HG03457 (cell line): ENCODE data around the gene HSPA8.
A peak's percentile ranks its signal among the peaks of the same experiment; 100 is the strongest.
"Not testable (repeated sequence)": the region's sequence is repeated elsewhere in the genome, so short reads cannot be mapped to it uniquely, and the experiment has no call there.

Experiments
- ATAC-seq: cut with Tn5 transposase; IDR thresholded peaks from one replicate; pipeline ENCODE4 v1.9.1; 2021; ENCODE audit warnings: moderate number of reproducible peaks; ENCODE audit not compliant: unreplicated experiment

Gene HSPA8

DNA sequence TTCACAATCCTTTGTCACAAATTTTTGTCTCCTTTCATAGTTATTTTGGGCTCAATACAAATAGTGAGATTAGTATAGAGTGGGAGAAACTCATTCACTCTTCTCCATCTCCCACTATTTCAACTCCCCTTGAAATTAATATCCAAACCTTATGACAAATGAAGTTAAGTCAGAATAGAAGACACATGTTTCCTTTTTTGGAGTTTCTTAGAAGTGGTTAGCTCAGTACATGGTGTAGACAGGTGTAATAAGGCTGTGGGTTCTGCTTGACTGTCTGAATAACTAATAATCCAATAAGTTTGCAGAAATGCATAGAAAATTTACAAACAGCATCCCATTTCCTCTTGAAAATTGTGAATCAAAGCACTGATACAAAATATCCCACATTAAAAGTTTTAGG lies 10.8 kb upstream of the HSPA8 start:
- no peak for ATAC-seq

DNA sequence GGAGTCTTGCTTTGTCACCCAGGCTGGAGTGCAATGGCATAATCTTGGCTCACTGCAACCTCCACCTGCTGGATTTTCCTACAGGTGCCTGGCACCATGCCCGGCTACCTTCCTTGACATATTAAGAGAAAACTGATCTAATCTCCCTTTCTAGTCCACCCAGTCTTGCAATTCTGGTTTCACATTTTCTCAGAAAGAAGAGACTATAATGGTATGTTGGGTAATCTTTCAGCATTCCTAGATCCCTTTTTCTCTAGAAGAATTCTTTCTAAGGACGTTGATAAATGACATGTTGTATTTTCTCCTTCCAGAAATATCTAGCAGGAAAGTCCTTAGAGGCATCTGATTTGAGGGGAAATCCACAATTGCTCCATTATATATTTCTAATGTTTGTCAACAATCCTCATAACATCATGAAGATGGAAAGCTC lies 10.4 kb upstream of the HSPA8 start:
- no peak for ATAC-seq

DNA sequence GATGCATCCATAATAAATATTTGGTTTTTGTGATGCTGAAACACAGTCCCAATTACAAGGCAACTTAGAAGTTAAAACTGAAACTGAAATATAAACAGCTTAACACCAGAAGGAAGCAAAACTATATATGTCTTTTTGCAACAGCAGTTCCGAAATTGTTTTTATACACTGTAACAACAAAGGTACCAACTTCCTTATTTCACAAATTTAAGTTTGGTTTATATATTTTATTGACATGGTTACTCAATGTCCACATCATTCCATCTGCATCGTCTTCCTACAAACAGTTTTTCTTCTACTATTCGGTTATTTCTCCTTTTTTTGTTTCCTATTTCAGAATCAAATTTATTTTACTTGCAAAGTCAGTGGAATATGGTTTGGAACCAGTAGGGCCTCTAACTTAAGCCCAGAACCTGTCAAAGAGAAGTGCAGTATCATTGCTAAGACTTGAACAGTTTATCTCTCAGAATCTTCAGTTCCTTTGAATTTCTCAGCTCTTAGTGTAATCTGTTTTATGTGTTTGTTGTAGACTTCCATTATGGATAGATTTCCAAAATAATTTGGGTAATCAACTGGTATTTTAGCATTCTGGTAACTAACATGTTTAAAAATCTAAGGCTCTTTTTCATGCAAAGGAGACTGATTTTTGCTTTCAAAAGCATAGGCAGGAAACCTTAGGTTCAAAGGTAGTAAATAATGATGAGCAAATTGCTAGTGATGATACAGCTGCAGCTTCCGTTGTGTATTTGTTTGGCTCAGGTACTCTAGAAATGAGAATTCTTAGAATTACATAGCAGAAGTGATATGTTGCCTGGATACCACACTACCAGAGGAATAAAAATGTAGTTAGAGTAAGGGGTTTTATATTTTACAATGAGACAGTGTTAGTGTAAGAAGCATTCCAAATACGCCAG lies 8.2 kb upstream of the HSPA8 start:
- ATAC-seq = no peak

DNA sequence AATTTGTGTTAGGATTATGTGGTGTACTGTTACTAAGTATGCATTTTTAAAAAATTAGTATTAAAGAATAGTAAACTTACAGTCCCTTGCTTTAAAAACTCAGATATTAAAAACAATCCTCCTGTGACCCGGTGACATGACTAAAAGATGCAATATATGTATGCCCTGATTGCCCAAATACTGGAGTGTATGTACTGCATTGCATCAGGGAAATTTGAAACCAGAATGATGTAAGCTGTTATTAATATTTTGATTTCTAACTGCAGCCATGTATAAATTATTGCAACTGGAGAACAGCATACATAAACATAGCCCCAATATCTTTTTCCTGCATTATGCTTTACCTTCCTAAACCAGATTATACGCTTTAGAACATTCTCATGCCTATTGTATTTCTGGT lies 3.7 kb upstream of the HSPA8 start:
- no peak for ATAC-seq

DNA sequence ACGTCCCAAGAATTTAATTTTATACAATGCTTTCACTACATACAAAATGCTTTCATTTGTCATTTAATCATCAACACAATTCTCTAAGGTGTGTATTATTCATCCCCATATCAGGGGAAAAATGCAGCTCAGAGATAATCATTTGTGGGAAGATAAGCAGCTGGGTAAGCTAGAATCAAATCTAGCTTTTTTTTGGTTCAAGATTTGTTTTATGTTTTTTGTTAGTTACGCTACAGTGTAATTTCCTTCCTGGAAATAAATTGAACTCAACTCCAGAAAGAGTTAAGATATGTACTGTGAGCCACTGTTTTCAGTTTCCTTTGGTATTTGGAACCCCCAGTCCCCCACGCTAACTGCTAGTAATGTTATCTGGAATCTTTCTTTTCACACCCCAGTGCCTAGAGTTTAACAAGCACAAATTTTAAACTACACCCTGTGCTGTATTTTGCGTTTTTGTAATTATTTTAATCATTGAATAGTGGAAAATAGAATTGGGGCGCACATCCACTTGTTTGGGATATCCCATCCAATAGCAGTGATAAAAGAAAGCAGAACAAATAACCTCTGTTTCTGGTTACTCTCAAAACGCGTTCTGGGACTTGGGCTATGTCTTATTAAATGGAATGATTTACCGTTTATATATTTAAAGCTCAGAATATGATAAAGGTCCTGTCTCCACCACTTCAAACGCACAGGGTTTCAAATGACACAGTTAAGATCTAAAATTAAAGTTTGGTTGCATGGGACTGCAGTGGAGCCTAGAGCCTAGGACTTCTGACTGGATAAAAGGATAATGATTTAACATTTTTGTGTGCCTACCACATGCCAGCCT lies 2.1 kb upstream of the HSPA8 start:
- ATAC-seq = no peak

DNA sequence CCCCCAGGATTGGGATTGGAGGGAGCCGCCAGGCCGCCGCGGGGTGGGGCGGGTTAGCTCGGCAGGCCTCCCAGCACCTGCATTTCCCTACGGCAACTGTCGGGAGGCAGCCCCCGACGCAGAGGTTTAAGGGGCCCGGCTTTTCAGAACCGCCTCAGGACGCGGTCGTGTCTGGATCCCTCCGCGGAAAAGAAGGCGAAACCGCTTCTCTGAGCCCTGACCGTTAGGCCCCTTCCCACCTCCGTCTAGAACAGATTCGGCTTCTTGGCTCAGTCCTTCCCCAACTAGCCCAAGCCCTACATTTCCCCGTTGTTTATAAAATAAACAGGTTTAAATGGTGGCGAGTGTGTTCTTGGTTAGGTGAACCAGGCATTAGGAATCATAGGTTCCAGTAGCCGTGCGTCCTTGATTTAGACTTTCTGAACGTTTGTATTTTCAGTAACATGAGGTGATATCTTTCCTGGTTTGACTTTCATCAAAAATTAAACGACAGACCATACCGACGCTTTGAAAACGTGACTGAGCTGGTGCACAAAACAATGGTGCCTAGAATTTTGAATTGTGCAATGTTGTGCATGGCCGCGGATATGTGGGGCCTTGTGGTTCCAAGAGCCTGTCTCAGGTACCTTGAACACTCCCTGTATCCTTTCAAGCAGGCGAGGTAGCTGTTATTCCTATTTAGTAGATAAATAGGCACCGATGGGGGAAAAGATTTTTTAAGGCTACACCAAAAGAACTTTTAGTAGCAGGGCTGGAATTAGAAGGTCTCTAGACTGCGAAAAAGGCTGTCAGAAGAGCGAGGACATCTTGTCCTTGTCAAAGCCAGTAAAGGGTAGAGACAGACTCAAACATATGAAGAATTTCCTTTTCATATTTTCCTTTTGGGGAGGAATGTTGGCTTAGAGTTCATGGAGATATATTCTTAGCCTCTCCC lies 1.2 kb upstream of the HSPA8 start:
- ATAC-seq = peak; percentile 2

DNA sequence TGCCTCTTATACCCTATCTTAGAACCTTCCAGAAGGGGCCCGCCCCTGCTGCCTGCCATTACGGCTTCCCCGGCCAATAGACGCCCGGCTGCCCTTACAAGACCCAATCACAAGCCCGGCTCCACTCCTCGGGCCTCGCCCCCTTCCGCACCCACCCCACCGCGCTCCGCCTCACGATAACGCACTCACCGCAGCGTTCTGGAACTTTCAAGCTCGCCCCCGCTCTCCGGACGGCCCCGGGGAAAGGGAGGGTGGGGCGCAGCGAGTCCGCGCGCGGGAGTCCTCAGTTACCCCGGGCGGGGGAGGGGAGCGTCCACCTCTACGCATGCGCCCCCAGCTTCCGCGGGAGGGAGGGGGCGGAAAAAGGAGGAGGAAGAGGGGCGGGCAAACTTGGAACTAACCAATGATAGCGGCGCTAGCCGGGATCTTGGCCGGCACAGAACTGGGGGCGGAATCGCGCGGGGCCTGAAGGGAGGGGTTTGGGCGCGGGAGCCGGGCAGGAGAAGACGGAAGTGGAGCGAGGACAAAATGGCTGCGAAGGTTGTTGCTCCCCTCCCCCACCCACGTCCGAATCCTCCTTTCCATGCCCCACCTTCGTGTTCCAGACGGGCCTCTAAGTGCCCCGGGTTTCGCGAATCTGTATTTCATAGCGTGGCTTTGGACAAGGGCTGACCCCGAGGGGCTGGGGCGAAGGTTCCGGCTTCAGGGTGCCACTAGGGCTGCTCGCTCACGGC lies 389 bp upstream of the HSPA8 start:
- ATAC-seq = peak; percentile 88

DNA sequence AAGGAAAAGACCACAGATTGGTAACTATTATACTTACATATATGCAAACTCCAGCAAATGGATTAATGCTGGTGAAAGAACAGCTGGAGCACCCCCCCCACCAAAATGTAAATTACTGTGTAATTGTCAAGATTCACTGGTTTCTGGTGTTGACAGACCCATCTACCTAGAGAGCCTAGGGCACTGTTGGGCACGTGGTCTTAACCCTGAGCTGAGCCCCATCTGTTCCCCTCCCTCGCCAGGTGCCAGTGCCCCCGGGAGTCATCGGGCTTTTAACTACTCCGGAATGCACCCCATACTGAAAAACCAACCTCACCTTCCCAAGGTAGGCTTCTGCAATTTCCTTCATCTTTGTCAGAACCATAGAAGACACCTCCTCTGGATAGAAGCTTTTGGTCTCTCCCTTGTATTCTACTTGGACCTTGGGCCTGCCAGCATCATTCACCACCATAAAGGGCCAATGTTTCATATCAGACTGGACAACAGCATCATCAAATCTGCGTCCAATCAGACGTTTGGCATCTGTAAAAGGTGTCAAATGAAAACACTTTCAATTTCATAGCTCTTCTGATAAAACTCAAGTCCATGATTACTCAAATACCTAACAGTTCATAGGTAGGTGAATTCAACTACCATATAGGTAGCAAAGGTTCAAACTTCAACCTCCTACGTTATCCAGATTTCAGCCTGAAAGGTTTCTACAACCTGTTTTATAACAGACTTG lies 1.5 kb downstream of the HSPA8 start:
- no peak for ATAC-seq

DNA sequence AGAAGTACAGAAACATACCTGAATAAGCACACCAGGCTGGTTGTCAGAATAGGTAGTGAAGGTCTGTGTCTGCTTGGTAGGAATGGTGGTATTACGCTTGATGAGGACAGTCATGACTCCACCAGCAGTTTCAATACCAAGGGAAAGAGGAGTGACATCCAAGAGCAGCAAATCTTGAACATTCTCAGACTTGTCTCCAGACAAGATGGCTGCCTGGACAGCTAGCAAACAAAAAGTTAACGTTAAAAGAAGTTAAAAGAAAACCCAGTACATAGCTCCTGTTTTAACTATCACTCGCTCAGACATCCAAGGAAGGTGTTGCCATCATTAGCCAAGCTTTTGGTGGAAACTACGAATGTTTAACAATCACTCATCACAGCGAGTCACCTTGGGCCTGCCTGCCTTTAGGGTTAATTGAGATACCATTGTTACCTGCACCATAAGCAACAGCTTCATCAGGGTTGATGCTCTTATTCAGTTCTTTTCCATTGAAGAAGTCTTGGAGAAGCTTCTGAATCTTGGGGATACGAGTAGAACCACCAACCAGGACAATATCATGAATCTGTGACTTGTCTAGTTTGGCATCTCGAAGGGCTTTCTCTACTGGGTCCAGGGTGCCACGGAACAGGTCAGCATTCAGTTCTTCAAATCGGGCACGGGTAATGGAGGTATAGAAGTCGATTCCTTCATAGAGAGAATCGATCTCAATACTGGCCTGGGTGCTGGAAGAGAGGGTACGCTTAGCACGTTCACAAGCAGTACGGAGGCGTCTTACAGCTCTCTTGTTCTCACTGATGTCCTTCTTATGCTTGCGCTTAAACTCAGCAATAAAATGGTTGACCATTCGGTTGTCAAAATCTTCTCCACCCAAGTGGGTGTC lies 2.7 kb downstream of the HSPA8 start:
- ATAC-seq = not testable (repeated sequence)

DNA sequence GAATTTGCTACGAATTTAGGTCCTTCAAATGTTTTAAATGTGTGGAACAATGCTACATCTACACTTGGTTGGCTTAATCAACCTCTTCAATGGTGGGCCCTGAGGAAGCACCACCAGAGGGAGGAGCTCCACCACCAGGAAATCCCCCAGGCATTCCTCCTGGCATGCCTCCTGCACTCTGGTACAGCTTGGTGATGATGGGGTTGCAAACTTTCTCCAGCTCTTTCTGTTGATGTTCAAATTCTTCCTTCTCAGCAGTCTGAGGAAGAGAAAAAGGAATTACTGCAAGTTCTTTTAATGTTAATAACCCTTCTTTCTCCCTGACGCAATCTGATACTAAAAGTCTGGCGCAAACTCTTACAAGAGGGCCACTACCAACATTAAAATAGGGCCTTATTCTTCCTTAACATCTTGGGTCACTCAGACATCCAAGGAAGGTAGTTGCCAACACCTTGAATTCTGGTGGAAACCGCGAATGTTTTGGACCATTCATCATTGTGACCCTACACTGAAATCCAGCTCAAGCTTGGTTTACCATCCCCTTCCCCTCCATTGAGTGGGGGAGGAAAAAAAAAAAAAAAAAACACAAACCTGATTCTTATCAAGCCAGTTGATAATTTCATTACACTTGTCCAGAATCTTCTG lies 4.2 kb downstream of the HSPA8 start:
- no peak for ATAC-seq

DNA sequence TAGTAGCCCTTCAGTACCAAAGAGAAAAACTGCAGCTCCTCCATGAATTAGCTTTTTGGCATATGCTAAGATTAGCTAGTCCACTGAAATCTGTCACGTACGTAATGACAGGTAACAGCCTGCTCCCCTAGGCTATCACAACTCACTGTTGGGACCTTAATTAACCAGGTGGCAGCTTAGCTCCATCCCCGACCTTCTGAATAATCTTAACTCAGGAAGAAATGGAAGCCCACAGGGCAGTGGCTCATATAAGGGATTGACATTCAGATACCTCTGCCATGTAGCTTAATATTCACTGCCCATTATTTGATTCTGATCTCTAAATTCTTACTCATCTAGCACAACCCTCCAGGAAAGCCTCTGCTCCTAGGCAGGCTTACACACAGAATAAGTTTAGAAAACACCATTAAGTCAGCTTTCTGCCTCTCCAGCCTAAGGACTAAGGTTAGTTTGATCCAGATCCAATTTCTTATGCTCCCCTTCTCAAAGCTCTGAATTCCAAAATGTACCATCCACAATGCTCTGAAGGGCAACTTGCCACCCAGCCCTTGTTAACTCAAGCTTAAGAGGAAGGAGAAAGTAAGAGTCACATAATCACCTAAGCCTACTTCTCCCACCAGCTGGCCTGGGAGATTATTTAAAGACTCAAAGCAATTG lies 5.0 kb downstream of the HSPA8 start:
- ATAC-seq = no peak

DNA sequence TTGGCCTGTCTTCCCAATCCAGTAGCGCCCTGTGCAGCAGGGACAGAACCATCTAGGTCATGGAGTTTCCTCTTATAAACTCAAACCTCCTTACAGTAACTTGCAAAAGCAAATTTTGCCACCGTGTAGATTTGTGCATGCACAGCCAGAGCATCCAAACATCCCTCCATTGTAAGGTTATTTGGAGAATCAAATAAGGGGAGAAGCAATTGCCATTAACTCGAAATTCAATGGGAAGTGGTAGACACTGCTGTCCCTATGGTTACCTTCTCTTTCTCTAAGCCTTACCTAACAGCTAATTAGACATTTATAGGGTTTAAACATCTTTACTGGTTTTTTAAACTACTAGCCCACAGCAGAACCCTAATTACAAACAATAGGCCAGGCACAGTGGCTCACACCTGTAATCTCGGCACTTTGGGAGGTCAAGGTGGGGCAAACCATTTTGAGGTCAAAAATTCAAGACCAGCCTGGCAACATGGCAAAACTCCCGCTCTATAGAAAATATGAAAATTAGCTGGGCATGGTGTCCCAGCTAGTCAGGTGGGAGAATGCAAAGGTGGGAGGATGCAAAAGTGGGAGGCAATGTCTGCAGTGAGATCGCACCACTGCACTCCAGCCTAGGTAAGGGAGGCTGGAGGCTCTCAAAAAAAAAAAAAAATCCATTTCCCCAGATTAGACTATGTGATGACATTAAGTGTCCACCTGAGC lies 6.6 kb downstream of the HSPA8 start:
- ATAC-seq = no peak

DNA sequence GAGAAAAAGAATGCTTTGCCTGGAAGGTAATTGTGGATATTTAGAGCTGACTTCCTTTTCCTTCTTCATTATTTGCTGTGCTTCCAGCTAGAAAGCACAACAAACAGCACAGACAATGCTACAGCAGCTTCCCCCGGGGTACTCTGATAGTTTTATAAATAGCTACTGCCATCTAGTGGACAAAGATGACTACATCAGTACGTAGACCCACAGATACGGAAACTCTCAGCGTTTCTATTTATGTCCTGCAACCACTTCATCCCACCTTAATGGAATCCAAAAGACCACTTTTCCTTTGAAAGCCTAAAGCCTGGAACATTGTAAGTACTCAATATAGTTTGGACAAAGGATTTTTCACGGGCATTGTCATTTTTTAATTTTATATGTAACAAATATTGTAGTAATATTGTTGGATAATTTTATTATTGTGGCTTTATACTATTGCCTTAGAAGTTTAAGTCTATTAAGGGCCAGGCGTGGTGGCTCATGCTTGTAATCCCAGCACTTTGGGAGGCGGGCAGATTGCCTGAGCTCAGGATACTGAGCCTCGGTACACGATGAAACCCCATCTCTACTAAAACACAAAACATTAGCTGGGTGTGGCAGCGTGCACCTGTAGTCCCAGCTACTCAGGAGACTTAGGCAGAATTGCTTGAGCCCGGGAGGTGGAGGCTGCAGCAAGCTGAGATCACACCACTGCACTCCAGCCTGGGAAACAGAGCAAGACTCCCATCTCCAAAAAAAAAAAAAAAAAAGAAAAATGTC lies 7.5 kb downstream of the HSPA8 start:
- peak; percentile 70 for ATAC-seq

DNA sequence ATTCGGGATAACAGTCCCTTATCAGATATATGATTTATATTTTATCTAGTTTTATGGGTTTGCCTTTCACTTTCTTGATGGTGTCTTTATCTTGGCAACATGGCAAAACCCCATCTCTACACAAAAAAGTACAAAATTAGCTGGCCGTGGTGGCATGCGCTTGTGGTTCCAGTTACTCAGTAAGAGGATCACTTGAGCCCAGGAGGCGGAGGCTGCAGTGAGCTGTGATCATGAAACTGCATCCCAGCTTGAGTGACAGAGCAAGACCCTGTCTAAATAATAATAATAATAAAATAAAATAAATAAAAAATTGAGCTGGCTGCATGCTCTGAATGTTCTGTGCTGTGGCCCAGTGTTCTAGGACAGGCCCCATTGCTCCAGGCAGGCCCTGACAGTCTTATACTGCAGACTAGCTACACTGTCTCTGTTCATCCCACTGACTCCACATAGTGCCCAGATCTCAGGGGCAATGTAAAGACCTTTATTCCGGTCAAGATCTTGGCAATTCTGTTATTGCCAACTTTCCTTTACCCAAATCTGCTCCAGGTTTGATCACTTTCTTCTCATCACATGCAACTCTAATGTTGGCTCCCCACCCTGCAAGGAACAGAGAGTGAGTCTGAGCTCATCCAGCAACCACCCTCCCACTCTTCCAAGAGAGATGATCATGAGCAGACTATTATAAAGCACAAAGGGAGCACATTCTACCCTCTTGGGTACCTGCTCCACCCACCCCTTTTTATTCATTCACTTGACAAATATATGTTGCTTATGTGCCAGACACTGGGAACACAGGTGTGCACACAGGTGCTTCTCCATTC lies 8.8 kb downstream of the HSPA8 start:
- ATAC-seq = no peak

DNA sequence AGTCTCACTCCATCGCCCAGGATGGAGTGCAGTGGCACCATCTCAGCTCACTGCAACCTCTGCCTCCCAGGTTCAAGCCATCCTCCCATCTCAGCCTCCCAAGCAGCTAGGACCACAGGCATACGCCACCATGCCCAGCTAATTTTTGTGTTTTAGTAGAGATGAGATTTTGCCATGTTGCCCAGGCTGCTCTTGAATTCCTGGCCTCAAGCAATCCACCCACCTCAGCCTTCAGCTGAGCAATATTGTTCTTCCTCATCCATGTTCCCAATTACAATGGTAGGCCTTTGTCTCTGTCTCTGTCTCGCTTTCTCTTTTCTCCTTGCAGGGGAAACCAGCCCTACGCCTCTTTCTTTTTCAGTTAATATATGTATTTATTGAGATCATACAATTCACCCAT lies 10.3 kb downstream of the HSPA8 start:
- ATAC-seq = no peak
